IMR-90 (cell line): ENCODE measurements around the gene ZNF609. TPM values are rescaled to one million over a fixed set of nuclear protein-coding genes. Genes with fewer than 3 reads are reported as not detected.

ENCODE experiments used
- ATAC-seq: fragments of 200-7000 bp; cut with Tn5 transposase; 2 replicates; pipeline ENCODE4 v1.9.1; 2020; ENCODE audit warnings: low read depth, mild to moderate bottlenecking, moderate library complexity
- BruUV-seq: library from RNA; stranded (reverse); fragments of 400-500 nt; replicated peaks from 2 replicates; lab custom pipeline; 2021; lab: Mats Ljungman, UMichigan
- CTCF ChIA-PET: fragments of 300-600 bp; formaldehyde crosslinking; extraction: SDS; loops from one replicate; lab custom pipeline; 2021; ENCODE audit warnings: antibody characterized with exemption; lab: Yijun Ruan, JAX
- POLR2A ChIA-PET: fragments of 300-600 bp; sonication (Branson Sonifier 250); formaldehyde crosslinking; loops from one replicate; lab custom pipeline; 2022; ENCODE audit warnings: antibody characterized with exemption; ENCODE audit not compliant: unreplicated experiment; lab: Charles Lee
- DNase-seq: peaks from one replicate; pipeline ENCODE4 v3.0.0; 2013
- H2AFZ ChIP-seq: replicated peaks from 2 replicates; pipeline ENCODE3; 2013; ENCODE audit warnings: low read length, mild to moderate bottlenecking; ENCODE audit not compliant: poor library complexity
- H2AK5ac ChIP-seq: 2 replicates; pipeline ENCODE4 v1.6.1; 2013; ENCODE audit warnings: low read depth, low read length, inconsistent platforms
- H2AK9ac ChIP-seq: replicated peaks from 2 replicates; pipeline ENCODE3; 2013; ENCODE audit warnings: mild to moderate bottlenecking, low read depth, low read length, moderate library complexity; ENCODE audit not compliant: poor library complexity
- H2BK120ac ChIP-seq: 2 replicates; pipeline ENCODE4 v1.6.1; 2013; ENCODE audit warnings: low read depth, low read length, inconsistent platforms
- H2BK15ac ChIP-seq: 3 replicates; pipeline ENCODE4 v1.6.1; 2013; ENCODE audit warnings: low read depth, low read length, inconsistent platforms
- H2BK20ac ChIP-seq: 2 replicates; pipeline ENCODE4 v1.6.1; 2013; ENCODE audit warnings: low read depth, mild to moderate bottlenecking, inconsistent platforms, low read length, moderate library complexity
- H2BK5ac ChIP-seq: 2 replicates; pipeline ENCODE4 v1.6.1; 2013; ENCODE audit warnings: mild to moderate bottlenecking, low read depth, low read length, inconsistent platforms; ENCODE audit not compliant: poor library complexity, severe bottlenecking
- H3K14ac ChIP-seq: replicated peaks from 2 replicates; pipeline ENCODE4 v1.6.1; 2013; ENCODE audit warnings: low read depth, low read length, inconsistent platforms
- H3K18ac ChIP-seq: 2 replicates; pipeline ENCODE4 v1.6.1; 2013; ENCODE audit warnings: low read depth, low read length, control low read depth
- H3K23ac ChIP-seq: 2 replicates; pipeline ENCODE4 v1.6.1; 2013; ENCODE audit warnings: low read depth, low read length, inconsistent platforms
- H3K27ac ChIP-seq: 2 replicates; pipeline ENCODE4 v1.5.1; 2013; ENCODE audit warnings: mild to moderate bottlenecking, control low read depth, low read length; ENCODE audit not compliant: insufficient read depth
- H3K27me3 ChIP-seq: 2 replicates; pipeline ENCODE4 v1.6.1; 2013; ENCODE audit warnings: low read length; ENCODE audit not compliant: control insufficient read depth, insufficient read depth
- H3K36me3 ChIP-seq: 2 replicates; pipeline ENCODE4 v1.6.1; 2013; ENCODE audit warnings: low read length, mixed read lengths; ENCODE audit not compliant: control insufficient read depth, insufficient read depth
- H3K4ac ChIP-seq: 2 replicates; pipeline ENCODE4 v1.6.1; 2013; ENCODE audit warnings: low read depth, low read length, inconsistent platforms
- H3K4me1 ChIP-seq: 2 replicates; pipeline ENCODE4 v1.6.1; 2013; ENCODE audit warnings: low read length, mixed read lengths; ENCODE audit not compliant: control insufficient read depth, insufficient read depth
- H3K4me2 ChIP-seq: 2 replicates; pipeline ENCODE4 v1.6.1; 2013; ENCODE audit warnings: low read depth, mild to moderate bottlenecking, control low read depth, low read length, moderate library complexity
- H3K4me3 ChIP-seq: 2 replicates; pipeline ENCODE4 v1.5.1; 2013; ENCODE audit warnings: low read depth, mild to moderate bottlenecking, control low read depth, low read length, moderate library complexity; ENCODE audit not compliant: insufficient read depth
- H3K56ac ChIP-seq: 2 replicates; pipeline ENCODE4 v1.6.1; 2013; ENCODE audit warnings: low read length, inconsistent platforms; ENCODE audit not compliant: insufficient read depth; ENCODE audit errors: extremely low read depth
- H3K79me1 ChIP-seq, 2 experiments: 2 replicates each; pipeline ENCODE4 v1.6.1; 2013; ENCODE audit warnings: low read length in 2 of 2, inconsistent platforms in 1 of 2, low read depth in 1 of 2
- H3K9ac ChIP-seq: 2 replicates; pipeline ENCODE4 v1.6.1; 2013; ENCODE audit warnings: low read depth, low read length, control low read depth
- H3K9me1 ChIP-seq: 2 replicates; pipeline ENCODE4 v1.6.1; 2013; ENCODE audit warnings: low read length, inconsistent platforms; ENCODE audit not compliant: insufficient read depth
- H3K9me3 ChIP-seq: 2 replicates; pipeline ENCODE4 v1.6.1; 2013; ENCODE audit warnings: low read length; ENCODE audit not compliant: control insufficient read depth, insufficient read depth
- H4K20me1 ChIP-seq: 2 replicates; pipeline ENCODE4 v1.6.1; 2013; ENCODE audit warnings: low read length, inconsistent platforms; ENCODE audit not compliant: insufficient read depth
- H4K5ac ChIP-seq: 2 replicates; pipeline ENCODE4 v1.6.1; 2013; ENCODE audit warnings: mild to moderate bottlenecking, low read depth, low read length, control low read depth
- H4K8ac ChIP-seq, 2 experiments: 2 replicates each; pipeline ENCODE4 v1.6.1; 2013; ENCODE audit warnings: low read depth in 2 of 2, low read length in 2 of 2, control low read depth in 1 of 2, inconsistent platforms in 1 of 2
- H4K91ac ChIP-seq: 2 replicates; pipeline ENCODE4 v1.6.1; 2013; ENCODE audit warnings: low read depth, low read length, inconsistent platforms; ENCODE audit not compliant: insufficient read depth
- BHLHE40 ChIP-seq: fragments of 150-350 bp; IDR thresholded peaks from 2 replicates; pipeline ENCODE4 v1.6.1; 2016; ENCODE audit warnings: mild to moderate bottlenecking, low read depth, low read length
- CEBPB ChIP-seq: IDR thresholded peaks from 2 replicates; pipeline ENCODE4 v1.6.1; 2012; ENCODE audit warnings: low read depth, low read length, improper control_type of control experiment
- CTCF ChIP-seq: conservative IDR thresholded peaks from 2 replicates; pipeline ENCODE4 v1.5.1; 2012; ENCODE audit warnings: mild to moderate bottlenecking, low read depth, low read length, improper control_type of control experiment
- FOS ChIP-seq: fragments of 150-350 bp; IDR thresholded peaks from 2 replicates; pipeline ENCODE4 v1.6.1; 2016; ENCODE audit warnings: low read depth, low read length
- MAFK ChIP-seq: IDR thresholded peaks from 2 replicates; pipeline ENCODE4 v1.6.1; 2012; ENCODE audit warnings: low read depth, low read length, improper control_type of control experiment
- MAZ ChIP-seq: IDR thresholded peaks from 2 replicates; pipeline ENCODE4 v1.6.1; 2012; ENCODE audit warnings: low read depth, mild to moderate bottlenecking, low read length, improper control_type of control experiment, moderate library complexity, borderline replicate concordance
- MXI1 ChIP-seq: IDR thresholded peaks from 2 replicates; pipeline ENCODE4 v1.6.1; 2012; ENCODE audit warnings: low read depth, mild to moderate bottlenecking, low read length, moderate library complexity, borderline replicate concordance
- POLR2A ChIP-seq: IDR thresholded peaks from 2 replicates; pipeline ENCODE4 v1.6.1; 2012; ENCODE audit warnings: mild to moderate bottlenecking, low read depth, low read length
- RAD21 ChIP-seq: IDR thresholded peaks from 2 replicates; pipeline ENCODE4 v1.6.1; 2012; ENCODE audit warnings: low read length, improper control_type of control experiment
- RCOR1 ChIP-seq: IDR thresholded peaks from 2 replicates; pipeline ENCODE4 v1.6.1; 2012; ENCODE audit warnings: mild to moderate bottlenecking, low read length, improper control_type of control experiment; ENCODE audit not compliant: insufficient replicate concordance
- RFX5 ChIP-seq: IDR thresholded peaks from 2 replicates; pipeline ENCODE4 v1.8.0; 2012; ENCODE audit warnings: low read depth, mild to moderate bottlenecking, low read length, moderate library complexity
- SMC3 ChIP-seq: fragments of 150-350 bp; IDR thresholded peaks from 2 replicates; pipeline ENCODE4 v1.6.1; 2016; ENCODE audit warnings: low read depth, mild to moderate bottlenecking, antibody characterized with exemption, low read length, moderate library complexity
- WGBS, 2 experiments: methylation state at CpG; one replicate each; pipeline versions ENCODE4 v1.1.5 to v1.1.7; 2013; ENCODE audit warnings: missing lambda C conversion rate in 2 of 2; ENCODE audit not compliant: insufficient read length in 1 of 2; ENCODE audit errors: extremely low coverage in 2 of 2; 5-methylcytosine and 5-hydroxymethylcytosine counted together
- dilution Hi-C: fragments of 300-500 bp; cut with HindIII; formaldehyde crosslinking; loops from one replicate; pipeline ENCODE4 v1.14.3; 2018; ENCODE audit warnings: low sequenced_read_pairs; ENCODE audit not compliant: unreplicated experiment
- in situ Hi-C: fragments of 300-500 bp; cut with MboI; formaldehyde crosslinking; loops from 3 replicates; pipeline ENCODE4 v1.14.3; 2019; ENCODE audit warnings: low sequenced_read_pairs, inconsistent platforms, mixed read lengths
- intact Hi-C: fragments of 100-400 bp; cut with micrococcal nuclease; formaldehyde crosslinking; loops from 2 replicates; pipeline ENCODE4 v1.10.0; 2022
- polyA plus RNA-seq, 3 experiments: library from polyadenylated mRNA; depleted of rRNA; stranded (reverse); fragments of >200 nt; gene quantifications; 2 replicates each; pipeline ENCODE4 v1.2.3, GENCODE V29; 2012; ENCODE audit warnings: low replicate concordance in 1 of 3
- total RNA-seq: library from RNA; depleted of rRNA; stranded (reverse); fragments of >200 nt; gene quantifications from 2 replicates; pipeline ENCODE4 v1.2.3, GENCODE V29; 2012

The ZNF609 gene
- total and polyA plus RNA-seq, 2 of the 4 experiments (the other 2 are of a cell fraction) = 10.4 to 12.5 TPM

- Histone ChIP-seq H4K5ac (no peak overlapping the region), H3K27ac (no peak overlapping the region), H3K79me1 (peaks cover 29 to 79% of the 10 kb centered on the region in 2 experiments), H2AK9ac (no peak overlapping the region), H2BK20ac (no peak overlapping the region), H3K56ac (no peak overlapping the region), H3K27me3 (no peaks in the 10 kb centered on the region), H2AK5ac (no peak overlapping the region), H2BK120ac (no peak overlapping the region), H3K9me3 (no peaks in the 10 kb centered on the region), H4K91ac (no peak overlapping the region), H3K14ac (no peak overlapping the region), H3K9ac (no peak overlapping the region), H2BK5ac (no peak overlapping the region), H3K18ac (no peak overlapping the region), H3K36me3 (peaks cover 4% of the 10 kb centered on the region; the same call in 1 of the 2 replicates), H2BK15ac (no peak overlapping the region), H4K8ac (no peak overlapping the region), H4K20me1 (peaks cover 47% of the 10 kb centered on the region), H3K23ac (no peak overlapping the region), H3K4ac (no peak overlapping the region), H3K4me3 (no peak overlapping the region), H3K9me1 (peaks cover 9% of the 10 kb centered on the region), H2AFZ (no peak overlapping the region), H3K4me2 (no peak overlapping the region), H3K4me1 (peaks cover 5% of the 10 kb centered on the region; the same call in 1 of the 2 replicates)
- ChIA-PET CTCF (no interaction called here), POLR2A (no interaction called here)
- dilution Hi-C loops = no loop called here
- ATAC-seq = no peak; the same call in 1 of the 2 replicates
- in situ Hi-C loops = no loop called here
- no peak for DNase-seq
- no CpG with 5 or more reads among the region's 2 CpGs for WGBS, 2 experiments
- BruUV-seq = no TSS peak
- TF ChIP-seq RAD21 = no peak
- TF ChIP-seq CTCF = no peak
- no peak for TF ChIP-seq MAFK
- TF ChIP-seq CEBPB = no peak
- no peak for TF ChIP-seq MAZ
- no peak for TF ChIP-seq RCOR1
- no peak for TF ChIP-seq FOS
- TF ChIP-seq MXI1 = no peak
- TF ChIP-seq BHLHE40 = no peak
- TF ChIP-seq POLR2A = no peak
- no peak for TF ChIP-seq RFX5
- no peak for TF ChIP-seq SMC3
- intact Hi-C loops = no loop called here
Observed at GRCh38 chr15:64548235-64548634, 87.9 kb downstream of the ZNF609 start.
